Measurements from ENCODE around the gene SNX30.

SNX30 gene

GRCh38 chr9:112863214-112863613 lies 112.7 kb downstream of the SNX30 start:
- CTCF ChIA-PET, result interaction anchor here (1.1 to 1.2 kb wide), 2 partner anchors 18 to 39 kb away, joined by 4 read pairs; no protein-coding TSS in a partner anchor
- H3K27ac ChIP-seq (ENCODE audit: extremely low read depth, low read depth, low read length), result no peak overlapping the region

GRCh38 chr9:112863746-112864145 lies 113.2 kb downstream of the SNX30 start:
- POLR2A ChIA-PET, result no interaction called here
- Histone ChIP-seq H3K4me3 (ENCODE audit: low read depth, low read length) (no peak overlapping the region), H3K4me1 (ENCODE audit: control insufficient read depth, insufficient read depth, low read length) (no peaks in the 10 kb centered on the region), H3K9me3 (ENCODE audit: control insufficient read depth, insufficient read depth, low read depth, low read length) (no peaks in the 10 kb centered on the region), H3K27ac (ENCODE audit: extremely low read depth, low read depth, low read length) (no peak overlapping the region), H3K36me3 (ENCODE audit: control insufficient read depth in 2 of 2, insufficient read depth in 1 of 2, low read length in 2 of 2) (peaks cover 0 to 36% of the 10 kb centered on the region in 2 experiments; a peak in 2 of 3 replicates)
- CTCF ChIA-PET, result interaction anchor here (1.0 to 1.2 kb wide), 3 partner anchors 14 to 39 kb away, joined by 3 to 4 read pairs (median 4); no protein-coding TSS in a partner anchor
- TF ChIP-seq ZNF76 (tag by site-specific recombination; IDR thresholded peaks at IDR 0.05; ENCODE audit: borderline replicate concordance, low read depth) (no peak), HOXD13 (CRISPR knock-in tag; IDR thresholded peaks at IDR 0.05; ENCODE audit: borderline replicate concordance) (no peak), ZNF394 (tag by site-specific recombination; IDR thresholded peaks at IDR 0.05; ENCODE audit: borderline replicate concordance) (no peak), GFI1B (tag by site-specific recombination; IDR thresholded peaks at IDR 0.05) (no peak), EGR2 (tag by site-specific recombination; IDR thresholded peaks at IDR 0.05; ENCODE audit: low read depth) (no peak), ZNF138 (tag by site-specific recombination; IDR thresholded peaks at IDR 0.05; ENCODE audit: borderline replicate concordance) (no peak), YY2 (tag by site-specific recombination; IDR thresholded peaks at IDR 0.05) (no peak), HOXA7 (CRISPR knock-in tag; IDR thresholded peaks at IDR 0.05; ENCODE audit: borderline replicate concordance) (no peak), GLIS1 (tag by site-specific recombination; IDR thresholded peaks at IDR 0.05) (no peak), ZBTB49 (tag by site-specific recombination; IDR thresholded peaks at IDR 0.05; ENCODE audit: low read depth) (no peak), ZNF626 (tag by site-specific recombination; IDR thresholded peaks at IDR 0.05) (no peak), ZBTB48 (tag by site-specific recombination; IDR thresholded peaks at IDR 0.05) (no peak), INSM2 (tag by site-specific recombination; IDR thresholded peaks at IDR 0.05) (no peak), ZNF776 (tag by site-specific recombination; IDR thresholded peaks at IDR 0.05; ENCODE audit: borderline replicate concordance) (no peak), ZNF114 (tag by site-specific recombination; IDR thresholded peaks at IDR 0.05) (no peak)

More at GRCh38 chr9:112863214-112863613, 112.7 kb downstream of the SNX30 start:
- no peaks in the 10 kb centered on the region for H3K9me3 ChIP-seq (ENCODE audit: control insufficient read depth, insufficient read depth, low read depth, low read length)
- H3K4me3 ChIP-seq (ENCODE audit: low read depth, low read length), result no peak overlapping the region
- no peaks in the 10 kb centered on the region for H3K4me1 ChIP-seq (ENCODE audit: control insufficient read depth, insufficient read depth, low read length)
- H3K36me3 ChIP-seq (ENCODE audit: control insufficient read depth in 2 of 2, insufficient read depth in 1 of 2, low read length in 2 of 2), result peaks cover 0 to 35% of the 10 kb centered on the region in 2 experiments; a peak in 2 of 3 replicates
- POLR2A ChIA-PET, result no interaction called here
- TF ChIP-seq PRDM1 (tag by site-specific recombination; IDR thresholded peaks at IDR 0.05) (peak; percentile 56), ZNF426 (tag by site-specific recombination; IDR thresholded peaks at IDR 0.05) (no peak)

- no peaks in the 10 kb centered on the region for H3K4me1 ChIP-seq (ENCODE audit: control insufficient read depth, insufficient read depth, low read length)
- CTCF ChIA-PET, result interaction anchor here (1.0 to 1.2 kb wide), 3 partner anchors 15 to 38 kb away, joined by 3 to 4 read pairs (median 4); no protein-coding TSS in a partner anchor
- TF ChIP-seq ZNF558 (tag by site-specific recombination; IDR thresholded peaks at IDR 0.05) (no peak), ZBTB11 (tag by site-specific recombination; conservative IDR thresholded peaks at IDR 0.05; ENCODE audit: low read depth) (no peak), ZNF513 (tag by site-specific recombination; IDR thresholded peaks at IDR 0.05) (no peak), ZNF629 (tag by site-specific recombination; IDR thresholded peaks at IDR 0.05) (no peak), ZNF704 (tag by site-specific recombination; IDR thresholded peaks at IDR 0.05) (no peak)
These were observed 113.8 kb downstream of the SNX30 start for GRCh38 chr9:112864403-112864802.

More at GRCh38 chr9:112864403-112864802, 113.8 kb downstream of the SNX30 start:
- Histone ChIP-seq H3K27ac (ENCODE audit: extremely low read depth, low read depth, low read length) (no peak overlapping the region), H3K36me3 (ENCODE audit: control insufficient read depth in 2 of 2, insufficient read depth in 1 of 2, low read length in 2 of 2) (peaks cover 0 to 36% of the 10 kb centered on the region in 2 experiments; a peak in 2 of 3 replicates), H3K4me3 (ENCODE audit: low read depth, low read length) (no peak overlapping the region), H3K9me3 (ENCODE audit: control insufficient read depth, insufficient read depth, low read depth, low read length) (no peaks in the 10 kb centered on the region)
- POLR2A ChIA-PET, result no interaction called here

All from HEK293 (cell line).